Measurements from ENCODE around the gene MLEC.

The MLEC gene

DNA sequence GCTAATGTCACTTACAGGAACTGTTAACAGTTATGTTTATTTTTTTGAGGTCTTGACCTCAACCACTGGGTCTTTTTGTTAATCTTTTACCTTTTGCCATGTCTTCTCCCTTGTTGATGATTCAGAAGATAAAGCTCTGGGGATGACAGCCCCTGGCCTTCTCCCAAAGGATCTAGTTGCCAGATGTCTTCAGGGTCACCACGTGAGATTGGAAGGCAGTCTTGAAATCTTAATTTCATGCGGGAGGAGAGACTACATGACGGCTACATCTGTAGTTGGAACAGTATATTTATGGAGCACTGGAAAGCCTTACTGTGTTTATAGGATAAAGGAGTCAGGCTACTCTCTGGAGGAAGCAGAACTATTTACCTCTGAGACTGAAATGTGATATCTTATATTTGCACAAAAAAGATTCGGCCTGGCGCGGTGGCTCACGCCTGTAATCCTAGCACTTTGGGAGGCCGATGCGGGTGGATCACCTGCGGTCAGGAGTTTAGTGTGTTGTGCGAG, 5.6 kb downstream of the MLEC start:
- DNase-seq (ENCODE audit: low spot score): no peak
- no peak overlapping the region for H3K27ac ChIP-seq
- TF ChIP-seq, protein P1, sequence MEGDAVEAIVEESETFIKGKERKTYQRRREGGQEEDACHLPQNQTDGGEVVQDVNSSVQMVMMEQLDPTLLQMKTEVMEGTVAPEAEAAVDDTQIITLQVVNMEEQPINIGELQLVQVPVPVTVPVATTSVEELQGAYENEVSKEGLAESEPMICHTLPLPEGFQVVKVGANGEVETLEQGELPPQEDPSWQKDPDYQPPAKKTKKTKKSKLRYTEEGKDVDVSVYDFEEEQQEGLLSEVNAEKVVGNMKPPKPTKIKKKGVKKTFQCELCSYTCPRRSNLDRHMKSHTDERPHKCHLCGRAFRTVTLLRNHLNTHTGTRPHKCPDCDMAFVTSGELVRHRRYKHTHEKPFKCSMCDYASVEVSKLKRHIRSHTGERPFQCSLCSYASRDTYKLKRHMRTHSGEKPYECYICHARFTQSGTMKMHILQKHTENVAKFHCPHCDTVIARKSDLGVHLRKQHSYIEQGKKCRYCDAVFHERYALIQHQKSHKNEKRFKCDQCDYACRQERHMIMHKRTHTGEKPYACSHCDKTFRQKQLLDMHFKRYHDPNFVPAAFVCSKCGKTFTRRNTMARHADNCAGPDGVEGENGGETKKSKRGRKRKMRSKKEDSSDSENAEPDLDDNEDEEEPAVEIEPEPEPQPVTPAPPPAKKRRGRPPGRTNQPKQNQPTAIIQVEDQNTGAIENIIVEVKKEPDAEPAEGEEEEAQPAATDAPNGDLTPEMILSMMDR (IDR thresholded peaks at IDR 0.05): no peak
- no peak overlapping the region for H3K4me3 ChIP-seq

DNA sequence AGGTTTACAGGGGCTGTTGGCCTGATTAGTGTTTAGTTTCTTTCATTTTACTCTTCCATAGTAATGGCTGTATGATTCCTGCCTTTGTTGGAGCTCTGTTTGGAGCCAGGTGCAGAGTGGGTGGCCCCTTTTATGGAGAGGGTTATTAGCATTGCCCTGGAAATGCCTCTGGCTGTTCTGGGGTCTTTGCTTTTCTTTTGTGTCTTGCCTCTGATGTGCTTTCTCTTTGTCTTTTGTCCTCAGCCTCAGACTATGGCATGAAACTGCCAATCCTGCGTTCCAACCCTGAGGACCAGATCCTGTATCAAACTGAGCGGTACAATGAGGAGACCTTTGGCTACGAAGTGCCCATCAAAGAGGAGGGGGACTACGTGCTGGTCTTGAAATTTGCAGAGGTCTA, 6.9 kb downstream of the MLEC start:
- TF ChIP-seq, protein P1 (IDR thresholded peaks at IDR 0.05): no peak
- H3K27ac ChIP-seq: no peak overlapping the region
- H3K4me3 ChIP-seq: no peak overlapping the region
- no peak for DNase-seq (ENCODE audit: low spot score)

DNA sequence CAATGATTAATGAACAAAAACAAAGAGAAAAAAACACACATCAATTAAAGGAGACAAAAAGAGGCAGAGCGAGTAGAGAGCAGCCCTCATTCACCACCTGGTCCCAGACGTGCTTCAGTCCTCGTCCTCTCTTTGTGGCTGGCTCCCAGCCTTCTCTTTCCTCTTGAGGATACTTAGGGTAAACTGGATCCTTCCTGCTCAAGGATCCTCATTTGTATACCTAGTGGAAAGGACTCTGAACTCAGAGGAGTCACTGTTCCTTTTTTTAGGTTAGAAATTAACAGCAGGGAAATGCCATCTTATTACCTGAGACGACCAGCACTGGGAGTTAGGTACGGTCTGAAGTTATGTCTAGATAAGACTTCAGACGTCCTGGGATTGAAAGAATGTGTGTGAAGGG, 9.7 kb downstream of the MLEC start:
- no peak overlapping the region for H3K27ac ChIP-seq
- TF ChIP-seq, protein P1 (IDR thresholded peaks at IDR 0.05): no peak
- DNase-seq (ENCODE audit: low spot score): no peak
- H3K4me3 ChIP-seq: no peak overlapping the region

DNA sequence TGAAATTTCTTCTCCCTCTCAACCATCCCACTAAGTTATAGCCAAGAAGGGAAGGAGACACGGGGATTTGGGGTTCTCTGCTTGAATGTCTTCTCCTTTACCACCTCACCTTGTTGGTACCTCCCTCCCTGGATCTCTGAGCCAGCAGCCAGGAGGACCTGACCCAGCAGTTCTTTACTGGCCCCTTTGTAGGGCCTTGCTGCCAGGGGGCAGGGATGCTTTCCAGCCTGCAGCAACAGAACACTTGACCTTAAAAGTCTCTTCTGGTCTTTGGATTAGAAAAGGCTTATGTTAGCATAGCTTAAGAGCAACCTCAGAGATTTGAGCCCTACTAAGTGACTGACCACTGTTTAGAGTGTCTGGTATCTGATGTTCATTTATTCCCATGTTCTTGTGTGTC, 10.4 kb downstream of the MLEC start:
- Histone ChIP-seq H3K27ac (no peak overlapping the region), H3K4me3 (no peak overlapping the region)
- no peak for DNase-seq (ENCODE audit: low spot score)
- TF ChIP-seq, protein P1 (IDR thresholded peaks at IDR 0.05): no peak

DNA sequence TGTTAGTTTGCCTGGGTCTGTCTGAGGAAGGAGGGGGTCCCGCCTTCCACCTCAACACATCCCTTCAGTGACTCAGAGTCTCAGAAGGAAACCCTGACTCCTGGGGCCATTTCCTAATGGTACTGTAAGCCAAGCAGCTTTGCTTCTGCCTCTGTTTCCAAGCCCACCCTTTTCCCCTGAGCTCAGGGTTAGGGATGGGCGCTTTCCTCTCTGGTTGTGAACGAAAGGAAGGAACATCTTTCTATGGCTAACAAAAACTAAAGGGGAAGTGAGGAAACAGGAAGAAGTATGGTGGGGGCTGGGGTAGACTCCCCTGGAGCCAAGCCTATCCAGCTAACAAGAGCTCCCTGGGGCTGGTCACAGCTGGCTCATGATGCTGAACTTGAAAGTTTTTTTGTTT, 11.7 kb downstream of the MLEC start:
- H3K27ac ChIP-seq: peak overlapping the region in 1 of 2 donors; percentile 36
- TF ChIP-seq, protein P1 (IDR thresholded peaks at IDR 0.05): no peak
- H3K4me3 ChIP-seq: no peak overlapping the region

DNA sequence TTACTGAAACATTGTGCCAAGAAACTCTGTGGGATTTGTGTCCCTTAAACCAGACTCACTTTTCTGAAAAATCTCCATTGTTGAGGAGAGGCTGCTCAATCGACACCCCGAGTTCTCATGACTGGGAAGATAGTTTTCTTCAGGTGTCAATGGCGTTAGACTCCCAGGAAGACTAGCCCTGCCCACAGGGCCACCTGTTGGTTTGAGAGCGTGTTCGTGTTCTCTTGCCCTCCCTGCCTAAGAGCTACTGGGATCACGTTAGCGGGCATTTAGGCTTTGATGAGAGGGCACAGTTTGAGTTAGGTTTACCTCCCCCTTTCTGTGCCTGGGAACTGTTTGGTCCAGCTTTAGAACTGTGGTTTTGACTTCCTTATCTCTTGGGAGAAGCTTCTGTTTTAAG, 12.6 kb downstream of the MLEC start:
- TF ChIP-seq, protein P1 (IDR thresholded peaks at IDR 0.05): no peak
- Histone ChIP-seq H3K4me3 (no peak overlapping the region), H3K27ac (no peak overlapping the region)
- no peak for DNase-seq (ENCODE audit: low spot score)

More for the DNA sequence above, 11.7 kb downstream of the MLEC start:
- no peak for DNase-seq (ENCODE audit: low spot score)

DNA sequence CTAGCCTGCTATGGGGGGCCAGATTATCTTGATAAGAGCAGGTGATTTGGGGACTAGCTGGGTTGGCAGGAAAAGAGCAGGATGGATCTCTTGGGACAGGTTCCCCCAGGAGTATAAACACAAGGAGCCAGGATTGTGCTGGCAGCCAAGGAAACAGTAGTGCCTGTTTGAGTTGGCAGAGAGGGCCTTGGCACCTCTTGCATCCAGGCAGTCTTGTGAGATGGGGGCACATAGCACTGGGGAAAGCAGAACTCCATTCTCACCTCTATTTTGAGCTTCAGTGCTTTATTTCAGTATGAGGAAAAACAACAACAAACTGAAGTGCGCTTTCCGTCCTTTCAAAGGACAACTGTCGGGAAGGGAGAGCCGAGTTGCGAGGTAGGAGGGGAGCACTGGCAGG, 13.9 kb downstream of the MLEC start:
- peak overlapping the region in 1 of 2 donors; percentile 4 for H3K27ac ChIP-seq
- TF ChIP-seq, protein P1 (IDR thresholded peaks at IDR 0.05): no peak
- DNase-seq (ENCODE audit: low spot score): no peak
- no peak overlapping the region for H3K4me3 ChIP-seq

Measured in coronary artery (tissue), 2 donors.